GM08714 (cell line): ENCODE data around the gene SH3GLB2.

ENCODE experiments used
- H3K4me3 ChIP-seq: fragments of 200-500 bp; sonication (Bioruptor generic); 2 replicates; pipeline ENCODE4 v1.5.1; 2014; ENCODE audit warnings: mild to moderate bottlenecking, low read length, inconsistent platforms
- ZNF274 ChIP-seq: IDR thresholded peaks from 2 replicates; pipeline ENCODE4 v1.6.1; 2012; ENCODE audit warnings: mild to moderate bottlenecking, low read depth, low read length

SH3GLB2 gene

DNA sequence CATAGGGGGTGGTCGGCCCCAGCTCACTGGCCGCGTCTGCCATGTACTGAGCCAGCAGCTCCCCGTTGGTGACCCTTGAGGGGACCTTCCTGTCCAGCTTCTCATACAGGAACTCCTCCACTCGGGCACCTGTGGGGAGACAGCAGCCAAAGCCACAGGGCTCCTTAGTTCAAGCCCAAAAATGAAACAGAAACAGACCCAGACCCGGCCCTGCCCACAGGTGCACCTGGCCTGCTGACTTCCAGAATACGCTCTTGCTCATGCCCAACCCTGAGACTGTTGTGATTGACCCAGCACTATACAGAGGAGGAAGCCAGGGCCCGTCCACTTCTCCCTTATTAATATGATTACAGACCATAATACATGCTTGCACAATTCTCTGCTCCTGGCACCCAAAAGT is 7.0 kb downstream of the SH3GLB2 start:
- H3K4me3 ChIP-seq, result no peak overlapping the region; the same call in 1 of the 2 replicates
- no peak for TF ChIP-seq ZNF274

DNA sequence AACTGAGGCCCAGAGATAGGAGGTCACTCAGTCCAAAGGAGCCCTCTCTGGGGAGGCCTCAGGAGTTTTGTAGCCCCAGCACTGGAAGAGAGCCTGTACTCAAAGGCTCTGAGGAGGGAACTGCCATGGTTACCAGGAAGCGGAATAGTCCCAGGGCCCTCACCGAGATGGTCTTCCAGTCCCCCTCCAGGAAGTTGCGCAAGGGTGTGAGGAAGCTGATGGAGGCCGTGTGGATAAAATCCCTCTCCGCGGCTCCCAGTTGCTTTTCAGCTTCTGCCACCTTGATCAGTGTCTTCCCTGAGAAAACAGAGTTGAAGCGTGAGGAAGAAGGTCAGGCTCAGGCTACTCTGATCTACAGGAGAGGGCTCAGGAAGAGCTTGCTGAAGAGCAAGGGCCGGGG is 13.5 kb downstream of the SH3GLB2 start:
- H3K4me3 ChIP-seq, result no peak overlapping the region
- no peak for TF ChIP-seq ZNF274

DNA sequence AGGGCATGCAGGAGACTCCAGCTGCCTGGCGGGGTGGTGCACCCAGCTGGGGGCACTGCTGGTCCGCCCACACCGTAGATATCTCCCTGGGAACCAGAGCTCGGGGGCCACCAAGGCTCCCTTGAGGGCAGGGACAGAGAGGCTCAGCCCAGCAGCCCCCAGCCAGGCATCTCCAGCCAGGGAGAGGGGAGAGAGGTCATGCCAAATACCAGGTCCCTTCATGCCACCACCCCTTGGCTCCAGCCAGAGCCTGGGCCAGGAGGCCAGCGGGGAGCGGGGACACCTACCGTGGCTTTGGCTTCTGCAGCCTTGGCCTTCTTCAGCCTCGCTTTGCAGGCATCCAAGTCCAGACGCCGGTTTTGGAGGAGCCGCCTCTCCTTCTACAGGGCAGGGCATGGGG is 14.0 kb downstream of the SH3GLB2 start:
- H3K4me3 ChIP-seq, result no peak overlapping the region
- no peak for TF ChIP-seq ZNF274

DNA sequence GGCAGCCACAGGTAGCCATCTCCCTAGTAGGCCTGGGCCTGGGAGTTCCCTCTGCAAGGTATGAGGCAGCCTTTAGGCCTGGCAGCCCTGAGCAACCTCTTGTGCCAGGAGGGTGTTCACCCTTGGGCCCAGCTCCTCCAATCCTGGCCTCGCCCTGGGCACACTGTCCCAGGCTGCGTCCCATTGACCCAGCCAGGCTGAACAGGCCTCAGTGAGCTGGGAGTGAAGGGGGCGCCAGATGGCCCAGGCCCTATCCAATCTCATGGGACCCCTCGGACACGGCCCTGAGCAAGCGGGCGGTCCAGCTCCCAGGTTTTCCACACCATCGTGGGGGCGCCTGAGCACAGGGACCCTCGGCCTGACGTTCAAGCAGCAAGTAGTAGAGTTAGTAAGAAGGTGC is 14.5 kb downstream of the SH3GLB2 start:
- no peak for TF ChIP-seq ZNF274
- no peak overlapping the region for H3K4me3 ChIP-seq

DNA sequence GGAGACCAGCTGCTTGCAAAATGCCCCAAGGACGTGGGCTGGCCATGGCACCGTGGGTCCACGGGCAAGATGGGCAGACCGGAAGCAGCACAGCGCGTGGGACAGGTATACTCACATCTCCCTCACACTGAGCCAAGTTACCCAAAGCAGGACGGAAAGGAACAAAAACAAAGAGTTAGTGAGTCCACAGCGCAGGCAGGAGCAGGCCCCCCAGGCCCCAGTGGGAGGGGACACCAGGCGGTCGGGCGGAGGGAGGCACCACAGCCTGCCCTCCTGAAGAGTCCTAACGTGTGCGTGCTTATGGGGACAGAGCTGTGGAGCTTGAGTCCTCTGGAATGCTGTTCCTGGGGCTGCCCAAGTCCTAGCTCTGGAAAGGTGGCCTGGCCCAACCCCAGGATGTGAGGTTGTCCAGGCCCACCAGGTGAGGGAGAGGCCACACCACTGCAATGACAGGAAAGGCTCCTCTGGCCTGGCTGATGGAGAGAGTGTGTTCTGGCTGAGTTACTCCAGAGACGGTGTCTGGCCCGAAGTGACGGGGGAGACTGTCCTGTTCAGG is 15.2 kb downstream of the SH3GLB2 start:
- H3K4me3 ChIP-seq, result no peak overlapping the region
- no peak for TF ChIP-seq ZNF274

DNA sequence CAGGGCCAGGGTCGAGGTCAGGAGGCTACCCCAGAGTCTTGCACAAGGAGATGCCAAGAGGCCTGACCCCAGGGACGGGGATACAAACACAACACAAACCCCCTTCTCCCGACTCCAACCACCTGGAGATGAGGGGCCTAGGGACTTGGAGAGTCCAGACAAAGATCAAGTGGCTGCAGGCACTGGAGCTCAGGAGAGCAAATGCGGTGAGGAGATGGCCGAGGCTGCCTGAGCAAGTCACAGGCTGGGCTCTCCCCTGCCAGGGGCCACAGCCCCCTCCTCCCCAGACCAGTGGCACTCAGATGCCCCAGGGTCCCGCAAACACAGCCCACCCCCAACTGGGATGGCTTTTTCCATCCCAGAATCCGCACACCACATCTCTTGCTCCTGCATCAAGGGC is 15.8 kb downstream of the SH3GLB2 start:
- no peak for TF ChIP-seq ZNF274
- no peak overlapping the region for H3K4me3 ChIP-seq

DNA sequence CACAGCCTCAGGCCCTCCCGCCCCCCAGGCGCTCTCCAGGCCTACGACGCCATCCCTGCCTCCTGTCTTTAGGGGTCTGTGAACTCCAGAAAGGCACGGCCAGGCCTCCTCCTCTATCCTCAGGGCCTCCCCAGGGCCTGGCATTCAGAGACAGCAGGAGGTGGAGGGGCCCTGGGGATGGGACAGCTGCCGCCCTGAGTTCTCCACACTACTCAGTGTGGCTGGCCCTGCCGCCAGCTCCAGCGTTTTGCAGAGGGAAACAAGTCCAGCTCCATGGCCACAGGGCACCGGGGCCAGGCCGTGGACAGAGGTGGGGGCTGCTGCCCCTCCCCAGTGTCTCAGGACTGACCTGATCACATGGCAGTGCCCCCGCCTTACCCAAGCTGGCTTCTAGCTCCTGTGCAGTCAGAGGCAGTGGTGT is 16.4 kb downstream of the SH3GLB2 start:
- TF ChIP-seq ZNF274, result no peak
- no peak overlapping the region for H3K4me3 ChIP-seq

DNA sequence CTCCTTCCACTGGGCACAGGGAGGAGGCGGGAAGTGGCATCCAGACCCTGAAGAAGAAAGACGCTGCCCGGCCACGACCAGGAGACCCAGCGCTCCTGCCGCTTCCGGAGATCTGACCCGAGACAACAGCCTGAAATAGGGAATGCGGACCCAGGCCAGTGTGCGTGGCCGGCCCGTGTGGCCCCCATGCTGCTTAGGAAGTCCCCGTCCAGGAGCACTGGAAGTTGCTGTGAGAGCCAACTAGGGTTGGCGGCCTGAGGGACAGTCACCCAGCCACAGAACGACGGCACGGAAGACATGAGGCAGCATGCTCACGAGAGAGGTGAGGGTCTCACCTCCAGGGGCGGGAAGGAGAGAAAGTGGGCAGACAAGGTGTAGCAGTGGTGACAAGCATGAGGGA is 17.0 kb downstream of the SH3GLB2 start:
- no peak overlapping the region for H3K4me3 ChIP-seq
- TF ChIP-seq ZNF274, result no peak

DNA sequence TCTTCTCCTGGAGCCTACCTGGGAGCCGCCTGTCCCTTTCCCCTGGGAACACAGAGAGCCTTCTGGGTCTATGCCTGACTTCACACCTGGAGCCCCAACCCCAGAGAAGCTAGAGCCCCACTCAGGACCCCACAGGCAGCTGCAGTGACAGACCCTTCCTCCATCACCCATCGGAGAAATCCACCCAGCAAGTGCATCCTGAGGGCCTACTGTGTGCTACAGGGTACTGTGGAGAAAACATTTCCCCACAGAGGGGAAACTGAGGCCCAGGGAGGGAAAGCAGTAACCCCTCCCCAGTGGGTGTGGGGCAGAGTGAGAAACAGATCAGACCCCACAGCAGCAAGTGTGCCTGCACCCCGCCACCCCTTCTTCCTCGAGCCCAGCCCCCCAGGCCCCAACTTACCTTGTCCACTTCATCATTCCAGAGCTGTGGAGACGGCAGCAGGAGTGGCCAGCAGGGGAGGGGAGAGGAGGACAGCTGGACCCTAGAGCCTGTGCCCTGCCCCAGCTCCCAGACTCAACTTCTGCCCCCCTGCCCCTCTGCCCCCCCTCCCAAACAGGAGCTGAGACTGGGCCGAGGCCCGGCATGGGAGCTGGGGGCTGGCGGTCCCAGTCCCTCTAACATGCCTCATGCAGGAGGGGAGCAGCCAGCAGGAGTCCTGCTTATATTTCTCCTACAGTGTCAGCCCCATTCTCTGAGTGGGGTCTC is 17.7 kb downstream of the SH3GLB2 start:
- H3K4me3 ChIP-seq, result no peak overlapping the region
- TF ChIP-seq ZNF274, result no peak

DNA sequence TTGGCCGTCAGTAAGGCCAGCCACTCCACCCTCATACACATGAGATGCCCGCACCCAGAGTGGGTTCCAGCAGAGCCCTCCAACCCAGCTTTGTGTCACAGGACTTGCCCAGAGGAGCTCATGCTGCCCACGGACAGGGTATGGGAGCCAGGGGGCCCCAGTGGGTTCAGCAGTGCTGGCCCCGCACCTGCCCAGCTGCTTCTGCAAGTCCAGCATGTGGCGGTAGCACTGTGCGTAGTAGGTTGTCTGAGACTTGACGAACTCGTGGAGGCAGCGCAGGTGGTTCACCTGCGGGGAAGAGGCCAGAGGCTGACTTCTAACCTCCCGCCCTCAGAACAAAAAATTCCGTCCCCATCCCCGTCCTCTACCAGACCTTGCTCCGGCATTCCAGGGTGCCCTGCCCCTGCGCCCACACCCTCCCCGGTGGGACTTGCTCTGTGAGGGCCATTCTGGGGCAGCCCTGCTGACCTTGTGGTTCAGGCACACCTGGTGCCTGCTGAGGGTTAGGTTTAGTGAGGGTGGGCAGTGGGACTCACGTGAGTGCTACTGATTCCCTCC is 18.5 kb downstream of the SH3GLB2 start:
- no peak for TF ChIP-seq ZNF274
- H3K4me3 ChIP-seq, result no peak overlapping the region

DNA sequence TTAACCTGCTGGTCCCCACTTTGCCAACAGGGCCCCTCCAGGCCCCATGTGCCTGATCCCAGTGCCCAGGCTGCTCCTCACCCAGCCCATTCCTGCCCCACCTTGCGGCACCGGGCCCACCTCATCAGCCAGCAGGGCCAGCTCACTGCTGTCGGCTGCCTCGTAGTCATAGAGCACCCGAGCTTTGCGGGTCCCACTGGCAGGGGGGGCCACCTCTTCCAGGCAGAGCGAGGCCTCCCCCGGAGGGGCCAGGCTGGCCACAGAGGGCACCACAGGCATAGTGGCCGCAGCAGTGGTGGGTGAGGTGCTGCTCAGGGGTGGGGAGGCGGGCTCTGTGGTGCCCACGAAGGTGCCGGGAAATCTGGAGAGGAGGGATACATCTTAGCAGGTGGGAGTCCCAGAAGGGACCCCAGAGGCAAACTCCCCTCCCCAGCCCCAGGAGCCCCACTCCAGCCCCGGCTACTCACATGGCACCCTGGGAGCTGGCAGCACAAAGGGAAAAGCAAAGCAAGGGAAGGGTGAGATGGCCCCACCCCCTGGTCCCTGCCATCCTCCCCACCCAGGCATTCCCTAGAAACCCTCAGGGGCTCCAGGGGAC is 19.0 kb downstream of the SH3GLB2 start:
- TF ChIP-seq ZNF274, result no peak
- no peak overlapping the region for H3K4me3 ChIP-seq

DNA sequence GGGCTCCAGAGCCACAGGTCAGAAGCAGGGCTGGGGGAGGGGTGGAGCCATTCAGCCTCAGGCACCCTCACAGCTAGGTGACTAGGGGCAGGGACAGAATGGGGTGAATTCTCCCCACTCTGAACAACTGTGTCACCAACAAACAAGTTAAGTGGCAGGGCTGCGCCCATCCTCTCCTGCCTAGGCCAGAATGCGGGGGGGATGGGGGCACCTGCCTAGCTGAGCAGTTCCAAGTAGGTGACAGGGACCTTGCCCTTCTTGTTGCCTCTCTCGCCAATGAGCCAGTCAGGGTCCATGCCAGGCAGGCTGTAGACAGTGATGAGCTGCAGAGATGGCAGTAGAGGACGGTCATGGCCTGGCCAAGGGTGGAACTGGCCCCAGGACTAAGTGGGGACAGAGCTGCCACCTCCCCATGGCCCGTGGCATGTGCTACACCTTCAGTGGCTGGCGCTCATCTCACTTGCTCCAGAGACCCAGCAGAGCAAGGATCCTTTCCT is 19.6 kb downstream of the SH3GLB2 start:
- H3K4me3 ChIP-seq, result no peak overlapping the region
- no peak for TF ChIP-seq ZNF274

DNA sequence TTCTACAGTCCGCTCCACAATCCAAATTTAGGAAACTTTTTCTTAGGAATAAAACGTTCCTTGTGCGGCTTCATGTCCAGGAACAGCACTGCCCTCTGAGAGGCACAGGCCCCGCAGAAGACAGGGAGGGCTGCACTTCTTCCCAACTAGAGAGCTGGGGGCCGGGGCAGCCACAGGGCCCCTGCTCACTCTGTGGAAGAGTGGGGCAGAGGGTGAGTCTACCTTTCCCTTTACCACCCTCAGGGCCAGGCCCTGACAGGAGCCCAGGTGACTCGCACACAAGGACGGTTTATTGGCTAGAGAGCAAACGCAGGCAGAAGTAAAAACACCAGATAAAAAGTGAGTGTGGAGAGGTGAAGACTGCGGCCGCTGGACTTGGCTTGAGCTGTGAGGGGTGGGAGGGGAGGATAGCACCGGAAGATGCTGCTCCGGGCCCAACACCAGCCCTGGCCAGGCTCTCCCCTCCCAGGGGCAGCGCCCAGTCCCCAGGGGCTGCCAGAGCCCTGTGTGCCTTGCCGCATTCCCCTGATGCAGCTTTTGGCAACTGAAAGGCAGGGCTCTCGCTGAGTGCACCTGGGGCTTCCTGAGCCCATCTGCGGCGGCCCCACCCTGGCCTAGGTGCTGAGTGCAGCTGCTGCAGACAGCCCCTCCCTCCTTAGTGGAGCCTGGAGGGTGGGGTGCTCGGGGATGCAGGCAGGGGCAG is 20.2 kb downstream of the SH3GLB2 start:
- H3K4me3 ChIP-seq, result no peak overlapping the region
- no peak for TF ChIP-seq ZNF274

DNA sequence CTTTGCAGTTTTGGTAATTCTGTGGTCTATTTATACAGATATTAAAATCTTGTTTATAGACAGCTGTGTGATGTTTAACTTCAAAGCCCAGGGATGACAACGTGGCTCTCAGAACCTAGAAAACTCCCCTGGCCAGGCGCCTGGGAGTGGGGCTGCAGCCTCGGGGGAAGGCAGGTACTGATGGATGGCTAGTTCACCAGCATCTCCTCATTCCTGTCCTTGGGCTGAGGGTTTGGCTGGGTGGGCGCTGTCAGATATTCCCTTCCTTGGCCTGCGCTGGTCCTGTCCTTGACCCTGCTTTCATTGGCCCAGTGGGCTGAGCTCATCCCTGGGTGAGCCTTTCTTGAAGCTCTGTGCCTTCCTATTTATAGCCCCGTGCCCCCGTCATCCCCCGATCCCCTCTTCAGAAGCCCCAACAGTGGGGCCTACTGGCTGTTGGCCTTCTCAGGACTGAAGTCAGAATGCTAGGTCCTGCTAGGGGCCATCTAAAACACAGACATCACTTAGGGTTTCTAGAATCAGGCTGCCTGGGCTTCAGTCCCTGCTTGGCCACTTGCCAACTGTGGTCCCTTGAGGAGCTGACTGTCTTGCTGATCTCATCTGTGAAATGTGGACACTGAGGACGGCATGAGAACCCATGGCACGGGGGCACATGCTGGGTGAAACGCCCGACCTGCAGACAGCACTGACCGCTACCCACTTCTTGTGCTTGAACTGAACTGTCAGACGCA is 20.9 kb downstream of the SH3GLB2 start:
- no peak for TF ChIP-seq ZNF274
- H3K4me3 ChIP-seq, result no peak overlapping the region
